GM18502 (cell line): ENCODE measurements around the gene CLIC5.

Experiments used
- ATAC-seq: cut with Tn5 transposase; IDR thresholded peaks from one replicate; pipeline ENCODE4 v1.9.1; 2021; ENCODE audit warnings: mild to moderate bottlenecking; ENCODE audit not compliant: unreplicated experiment, poor library complexity

The CLIC5 gene

GRCh38 chr6:45900808-45901752, 114.6 kb downstream of the CLIC5 start:
- ATAC-seq = no peak

- no peak for ATAC-seq
These were observed 116.0 kb downstream of the CLIC5 start for GRCh38 chr6:45899683-45899946.

- no peak for ATAC-seq
These were observed 116.5 kb downstream of the CLIC5 start for GRCh38 chr6:45898941-45899682.

- ATAC-seq = no peak
These were observed 118.7 kb downstream of the CLIC5 start for GRCh38 chr6:45896783-45897441.

GRCh38 chr6:45895569-45895968, 120.1 kb downstream of the CLIC5 start:
- ATAC-seq = no peak

GRCh38 chr6:45892696-45893245, 122.9 kb downstream of the CLIC5 start:
- ATAC-seq = no peak

GRCh38 chr6:45892196-45892595, 123.5 kb downstream of the CLIC5 start:
- no peak for ATAC-seq

GRCh38 chr6:45886776-45887175, 128.9 kb downstream of the CLIC5 start:
- ATAC-seq = no peak

- no peak for ATAC-seq
These were observed 131.3 kb downstream of the CLIC5 start for GRCh38 chr6:45884336-45884735.

GRCh38 chr6:45882671-45883070, 133.0 kb downstream of the CLIC5 start:
- ATAC-seq = no peak

- no peak for ATAC-seq
These were observed 133.8 kb downstream of the CLIC5 start for GRCh38 chr6:45881705-45882467.

GRCh38 chr6:45880676-45881075, 135.0 kb downstream of the CLIC5 start:
- ATAC-seq = no peak

GRCh38 chr6:45880159-45880558, 135.5 kb downstream of the CLIC5 start:
- no peak for ATAC-seq

GRCh38 chr6:45877970-45878590, 137.6 kb downstream of the CLIC5 start:
- ATAC-seq = no peak

- no peak for ATAC-seq
These were observed 142.8 kb downstream of the CLIC5 start for GRCh38 chr6:45872827-45873365.

- no peak for ATAC-seq
These were observed 145.1 kb downstream of the CLIC5 start for GRCh38 chr6:45870531-45870930.

GRCh38 chr6:45864651-45865050, 151.0 kb downstream of the CLIC5 start:
- ATAC-seq = no peak

GRCh38 chr6:45858691-45859090, 157.0 kb downstream of the CLIC5 start:
- no peak for ATAC-seq

GRCh38 chr6:45857827-45858226, 157.8 kb downstream of the CLIC5 start:
- no peak for ATAC-seq
